ENCODE data around the gene ZNRF2.

ZNRF2 gene

GRCh38 chr7:30284298-30285066, at the start of gene ZNRF2:
Gene ZNRF2 (plus strand): TSS chr7:30284597. CDS start chr7:30285358, 761 bp downstream.
- peak; percentile 99 for DNase-seq

- DNase-seq, result no peak
Measured at GRCh38 chr7:30237271-30237695, 47.1 kb upstream of the ZNRF2 start.

DNA sequence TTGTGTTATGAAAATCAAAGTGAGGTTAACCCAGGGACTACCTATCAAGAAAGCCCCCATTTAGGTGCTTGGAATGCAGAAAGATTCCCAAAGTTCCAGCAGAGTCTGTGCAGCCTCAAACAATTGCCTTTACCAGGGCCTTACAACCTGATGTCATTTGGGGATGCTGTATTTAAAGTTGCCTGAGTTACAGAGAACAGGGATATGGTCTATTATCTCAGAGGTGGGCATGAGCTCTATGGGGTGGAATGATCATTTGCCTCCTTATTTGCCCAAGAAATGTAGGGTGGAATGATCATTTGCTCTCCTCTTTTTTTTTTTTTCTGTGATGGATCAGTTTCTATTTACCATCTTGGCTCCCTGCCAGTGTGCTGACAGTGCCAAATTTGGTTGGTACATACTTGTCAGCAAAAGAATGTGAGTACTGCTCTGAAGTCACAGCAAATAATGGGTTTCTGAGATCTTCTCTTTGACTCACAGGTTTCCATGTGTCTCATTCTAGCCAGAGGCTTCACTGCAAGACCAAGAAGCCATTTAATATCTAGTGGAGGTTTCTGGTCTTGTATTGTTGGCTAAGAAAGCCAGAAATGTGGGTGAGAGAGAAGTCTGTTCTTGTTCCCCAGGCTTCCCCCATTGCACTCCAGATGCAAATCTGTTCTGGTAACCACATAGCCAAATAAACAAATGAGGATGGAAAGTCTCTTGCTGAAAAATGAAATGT, 45.5 kb upstream of the ZNRF2 start:
- DNase-seq, result no peak

GRCh38 chr7:30240106-30240800, 44.1 kb upstream of the ZNRF2 start:
- DNase-seq, result no peak

- DNase-seq, result no peak
Measured at GRCh38 chr7:30241767-30242166, 42.6 kb upstream of the ZNRF2 start.

GRCh38 chr7:30244340-30244739, 40.1 kb upstream of the ZNRF2 start:
- no peak for DNase-seq

GRCh38 chr7:30245913-30246312, 38.5 kb upstream of the ZNRF2 start:
- DNase-seq, result no peak

DNA sequence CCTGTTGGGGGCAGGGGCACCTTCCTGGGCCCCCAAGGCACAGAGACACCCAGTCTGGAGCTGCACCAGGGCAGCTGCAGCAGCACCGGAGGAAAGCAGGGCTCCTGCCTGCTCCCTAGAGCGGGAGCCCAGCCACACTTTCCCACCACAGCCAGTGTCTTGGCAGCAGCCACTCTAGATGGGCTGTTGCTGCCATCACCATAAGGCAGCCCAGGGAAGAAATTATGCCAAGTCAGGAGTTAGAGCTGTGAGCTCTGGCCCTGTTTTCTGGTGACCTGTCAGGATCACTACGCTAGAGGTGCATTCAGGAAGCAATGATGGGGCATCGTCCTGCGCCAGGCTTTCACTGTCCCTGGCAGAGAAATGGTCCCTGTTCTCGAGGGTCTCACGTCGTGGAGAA, 38.0 kb upstream of the ZNRF2 start:
- DNase-seq, result no peak

- no peak for DNase-seq
Measured at GRCh38 chr7:30247541-30248401, 36.6 kb upstream of the ZNRF2 start.

GRCh38 chr7:30249316-30249715, 35.1 kb upstream of the ZNRF2 start:
- no peak for DNase-seq

GRCh38 chr7:30249986-30250774, 34.2 kb upstream of the ZNRF2 start:
- DNase-seq, result peak; percentile 16

GRCh38 chr7:30251708-30252329, 32.6 kb upstream of the ZNRF2 start:
- DNase-seq, result no peak

GRCh38 chr7:30252885-30253795, 31.3 kb upstream of the ZNRF2 start:
- DNase-seq, result no peak

GRCh38 chr7:30253796-30254165, 30.6 kb upstream of the ZNRF2 start:
- DNase-seq, result no peak

DNA sequence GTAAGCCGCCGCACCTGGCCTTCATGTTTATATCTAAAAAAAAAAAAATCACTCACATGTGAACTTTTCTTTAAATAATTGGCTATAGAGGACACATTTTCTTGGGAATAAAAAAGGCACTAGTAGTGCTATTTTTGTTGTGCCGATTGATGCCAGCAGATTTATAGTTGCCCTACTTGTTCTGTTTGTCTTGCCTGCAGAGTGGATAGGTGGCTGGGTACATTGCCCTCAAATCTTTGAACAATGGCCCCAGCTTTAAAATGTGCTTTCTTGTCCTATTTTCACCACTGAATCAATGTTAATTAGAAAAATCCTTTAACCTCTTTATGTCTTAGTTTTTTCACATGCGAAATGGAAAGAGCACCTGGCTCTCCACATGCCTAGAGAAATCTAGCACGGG, 30.1 kb upstream of the ZNRF2 start:
- DNase-seq, result no peak

- DNase-seq, result no peak
Measured at GRCh38 chr7:30254717-30255063, 29.7 kb upstream of the ZNRF2 start.

DNA sequence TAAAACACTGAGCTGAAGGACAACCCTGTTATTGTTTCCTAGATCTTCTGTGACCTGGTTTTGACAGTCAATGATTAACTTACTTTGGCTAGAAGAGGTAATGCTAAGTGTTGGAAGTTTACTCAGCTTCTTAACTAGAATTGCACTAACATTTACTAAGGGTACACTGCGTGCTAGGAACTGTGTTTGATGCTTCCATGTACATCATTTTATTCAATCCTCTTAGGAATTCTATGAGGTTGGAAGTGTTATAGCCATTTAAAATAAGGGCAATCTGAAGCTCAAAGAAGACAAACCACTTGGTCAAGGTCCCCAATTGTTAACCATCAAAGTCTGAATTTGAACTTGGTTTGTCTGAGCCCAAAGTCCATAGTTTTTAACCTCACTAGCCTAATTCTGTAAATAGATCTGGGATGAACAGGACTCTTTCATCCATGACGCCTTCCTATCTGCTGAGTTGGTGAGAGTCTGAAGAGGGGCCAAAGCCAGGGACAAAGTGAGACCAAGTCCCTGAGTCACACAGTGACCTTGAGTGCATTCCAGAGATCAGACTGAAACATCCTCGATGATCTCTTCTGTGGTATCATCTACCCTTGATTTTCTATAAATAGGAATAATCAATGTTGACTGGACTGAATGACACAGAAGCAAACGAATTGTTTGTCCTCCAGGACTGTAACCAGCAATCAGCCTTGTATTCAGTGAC, 29.2 kb upstream of the ZNRF2 start:
- DNase-seq, result no peak

DNA sequence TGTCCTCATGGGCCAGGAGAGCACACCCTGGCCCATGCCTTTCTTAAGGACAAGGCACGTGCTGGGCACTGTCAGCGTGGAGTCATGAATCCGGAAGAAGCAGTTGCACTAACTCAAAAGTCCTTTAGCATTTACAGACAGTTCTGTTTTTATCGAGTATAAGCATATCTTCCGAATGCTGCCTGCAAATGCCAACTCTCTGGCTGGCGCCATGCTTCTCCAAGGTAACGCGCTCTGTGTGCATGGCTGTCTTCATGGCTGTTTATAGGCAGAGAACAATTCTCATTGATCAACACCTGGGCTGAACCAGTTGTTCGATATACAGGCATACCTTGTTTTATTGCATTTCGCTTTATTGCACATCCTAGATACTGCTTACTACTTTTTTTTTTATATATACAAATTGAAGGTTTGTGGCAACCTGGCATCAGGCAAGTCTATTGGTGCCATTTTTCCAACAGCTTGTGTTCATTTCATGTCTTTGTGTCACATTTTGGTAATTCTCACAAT, 28.0 kb upstream of the ZNRF2 start:
- no peak for DNase-seq

GRCh38 chr7:30260246-30260768, 24.1 kb upstream of the ZNRF2 start:
- no peak for DNase-seq

All from CD4-positive, alpha-beta T cell treated with Interleukin-17A for 1 hour (primary cell).